HEK293T (cell line): ENCODE measurements around the gene FLT4.
"Not testable (repeated sequence)": the region's sequence is repeated elsewhere in the genome, so short reads cannot be mapped to it uniquely, and the experiment has no call there.

Experiments used
- CTCF ChIA-PET: fragments of 350-600 bp; formaldehyde crosslinking; extraction: SDS; loops from one replicate; lab custom pipeline; 2021; ENCODE audit warnings: antibody characterized with exemption, inconsistent platforms; lab: Yijun Ruan, JAX
- POLR2A ChIA-PET: fragments of 350-600 bp; formaldehyde crosslinking; extraction: SDS; loops from one replicate; lab custom pipeline; 2020; ENCODE audit warnings: antibody characterized with exemption, inconsistent platforms; lab: Yijun Ruan, JAX
- DNase-seq: peaks from one replicate; pipeline ENCODE4 v3.0.0; 2012; ENCODE audit warnings: mixed read lengths; ENCODE audit errors: extremely low spot score
- ARNT ChIP-seq: fragments of 450-650 bp; IDR thresholded peaks from 2 replicates; pipeline ENCODE4 v1.6.1; 2017; ENCODE audit warnings: mild to moderate bottlenecking
- BHLHE40 ChIP-seq: fragments of 450-650 bp; IDR thresholded peaks from 2 replicates; pipeline ENCODE4 v1.6.1; 2016; ENCODE audit warnings: mild to moderate bottlenecking, moderate library complexity, borderline replicate concordance
- CTBP1 ChIP-seq: fragments of 450-650 bp; IDR thresholded peaks from 2 replicates; pipeline ENCODE4 v1.6.1; 2016; ENCODE audit warnings: borderline replicate concordance
- ELF4 ChIP-seq: fragments of 450-650 bp; IDR thresholded peaks from 2 replicates; pipeline ENCODE4 v1.6.1; 2017; ENCODE audit warnings: antibody characterized with exemption
- FOXA1 ChIP-seq: fragments of 450-650 bp; IDR thresholded peaks from 2 replicates; pipeline ENCODE4 v1.6.1; 2016; ENCODE audit warnings: mild to moderate bottlenecking
- FOXK2 ChIP-seq: fragments of 450-650 bp; IDR thresholded peaks from 2 replicates; pipeline ENCODE4 v1.6.1; 2016; ENCODE audit warnings: mild to moderate bottlenecking
- FOXM1 ChIP-seq: fragments of 450-650 bp; IDR thresholded peaks from 2 replicates; pipeline ENCODE4 v1.6.1; 2017; ENCODE audit warnings: mild to moderate bottlenecking, borderline replicate concordance
- HDGF ChIP-seq: fragments of 450-650 bp; IDR thresholded peaks from 2 replicates; pipeline ENCODE4 v1.6.1; 2017; ENCODE audit warnings: antibody characterized with exemption, borderline replicate concordance
- L3MBTL2 ChIP-seq: fragments of 450-650 bp; conservative IDR thresholded peaks from 2 replicates; pipeline ENCODE4 v1.6.1; 2016; ENCODE audit warnings: mild to moderate bottlenecking
- LEF1 ChIP-seq: fragments of 450-650 bp; IDR thresholded peaks from 2 replicates; pipeline ENCODE4 v1.6.1; 2017; ENCODE audit warnings: mild to moderate bottlenecking, borderline replicate concordance
- NFRKB ChIP-seq: fragments of 450-650 bp; IDR thresholded peaks from 2 replicates; pipeline ENCODE4 v1.6.1; 2016; ENCODE audit warnings: mild to moderate bottlenecking, moderate library complexity
- SP1 ChIP-seq: fragments of 450-650 bp; IDR thresholded peaks from 2 replicates; pipeline ENCODE4 v1.6.1; 2017
- SUZ12 ChIP-seq: fragments of 450-650 bp; IDR thresholded peaks from 2 replicates; pipeline ENCODE4 v1.6.1; 2016; ENCODE audit warnings: mild to moderate bottlenecking
- TARDBP ChIP-seq: fragments of 450-650 bp; IDR thresholded peaks from 2 replicates; pipeline ENCODE4 v1.6.1; 2016
- ZNF384 ChIP-seq: fragments of 450-650 bp; IDR thresholded peaks from 2 replicates; pipeline ENCODE4 v1.6.1; 2016
- TF ChIP-seq, protein P1 (sequence below): fragments of 450-650 bp; IDR thresholded peaks from 2 replicates; pipeline ENCODE4 v1.6.1; 2016

Gene FLT4

GRCh38 chr5:180670157-180670556 lies 20.8 kb upstream of the FLT4 start:
- no peak for DNase-seq
- ChIA-PET CTCF (no interaction called here), POLR2A (no interaction called here)
- TF ChIP-seq TARDBP (no peak), HDGF (no peak), CTBP1 (no peak), BHLHE40 (no peak), FOXK2 (no peak), LEF1 (no peak), FOXM1 (no peak), NFRKB (no peak), ZNF384 (no peak), SP1 (no peak), FOXA1 (no peak), ARNT (no peak), L3MBTL2 (no peak), SUZ12 (no peak), ELF4 (no peak)
- TF ChIP-seq, protein P1, sequence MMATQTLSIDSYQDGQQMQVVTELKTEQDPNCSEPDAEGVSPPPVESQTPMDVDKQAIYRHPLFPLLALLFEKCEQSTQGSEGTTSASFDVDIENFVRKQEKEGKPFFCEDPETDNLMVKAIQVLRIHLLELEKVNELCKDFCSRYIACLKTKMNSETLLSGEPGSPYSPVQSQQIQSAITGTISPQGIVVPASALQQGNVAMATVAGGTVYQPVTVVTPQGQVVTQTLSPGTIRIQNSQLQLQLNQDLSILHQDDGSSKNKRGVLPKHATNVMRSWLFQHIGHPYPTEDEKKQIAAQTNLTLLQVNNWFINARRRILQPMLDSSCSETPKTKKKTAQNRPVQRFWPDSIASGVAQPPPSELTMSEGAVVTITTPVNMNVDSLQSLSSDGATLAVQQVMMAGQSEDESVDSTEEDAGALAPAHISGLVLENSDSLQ, result no peak

DNA sequence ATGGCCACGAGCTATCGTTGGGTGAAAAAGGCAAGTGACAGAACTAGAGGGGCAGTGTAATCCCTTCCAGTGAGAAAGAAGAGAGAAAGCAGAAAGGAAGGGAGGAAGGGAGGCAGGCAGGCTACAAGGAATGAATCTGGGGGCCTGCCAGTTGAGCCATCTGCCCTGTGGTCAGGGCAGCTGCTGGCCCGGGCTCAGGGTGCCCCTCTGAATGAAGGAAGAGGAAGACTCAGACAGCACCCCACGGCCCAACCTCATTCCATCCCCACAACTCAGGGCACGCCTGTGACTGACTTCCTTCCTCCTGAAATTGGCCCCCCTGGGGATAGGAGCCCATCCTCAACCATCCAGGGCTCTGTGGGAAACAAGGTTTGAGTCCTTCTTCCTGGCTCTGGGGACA lies 20.3 kb upstream of the FLT4 start:
- DNase-seq, result no peak
- no peak for TF ChIP-seq BHLHE40
- no peak for TF ChIP-seq TARDBP
- TF ChIP-seq, protein P1, result no peak
- no peak for TF ChIP-seq SP1
- no peak for TF ChIP-seq ZNF384
- TF ChIP-seq SUZ12, result no peak
- POLR2A ChIA-PET, result no interaction called here
- CTCF ChIA-PET, result no interaction called here

DNA sequence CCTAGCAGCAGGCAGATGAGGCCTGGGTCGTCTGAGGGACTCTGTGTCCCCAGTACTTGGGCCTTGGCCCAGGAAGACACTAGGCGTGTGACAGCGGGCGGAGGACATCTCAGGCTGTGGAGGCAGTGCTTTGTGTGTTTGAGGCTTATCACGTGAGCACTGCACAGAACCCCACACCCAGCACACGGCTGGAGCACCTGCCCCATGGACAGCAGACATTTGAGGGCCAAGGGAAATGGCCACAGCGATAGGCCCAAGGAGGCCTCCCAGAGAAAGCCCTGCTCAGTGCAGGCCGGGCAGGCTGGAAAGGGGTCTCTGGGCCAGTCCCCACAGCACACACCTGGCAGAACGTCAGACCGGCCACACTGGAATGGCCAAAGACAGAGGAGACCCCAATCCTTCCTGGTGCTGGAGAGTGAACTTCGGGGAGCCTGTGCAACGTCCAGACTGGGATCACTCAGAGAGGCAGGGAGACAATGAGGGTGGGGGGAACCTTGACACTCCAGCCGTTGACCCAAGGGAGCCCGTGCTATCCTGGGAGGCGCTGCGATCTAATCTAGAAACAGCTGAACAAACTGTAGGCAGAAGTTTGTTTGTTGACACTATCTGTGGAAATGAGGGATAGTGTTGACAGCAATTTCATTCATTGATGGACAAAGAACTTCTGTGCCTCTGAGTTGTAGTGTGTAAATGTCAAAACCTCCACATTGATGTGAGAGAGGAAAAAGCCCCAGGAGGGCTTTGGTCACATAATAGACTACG lies 19.6 kb upstream of the FLT4 start:
- CTCF ChIA-PET, result no interaction called here
- POLR2A ChIA-PET, result no interaction called here
- TF ChIP-seq ARNT (no peak), L3MBTL2 (no peak)
- no peak for DNase-seq

- TF ChIP-seq LEF1 (no peak), ZNF384 (no peak)
- ChIA-PET CTCF (no interaction called here), POLR2A (no interaction called here)
- no peak for DNase-seq
These were observed 17.4 kb upstream of the FLT4 start for GRCh38 chr5:180666812-180667211.

DNA sequence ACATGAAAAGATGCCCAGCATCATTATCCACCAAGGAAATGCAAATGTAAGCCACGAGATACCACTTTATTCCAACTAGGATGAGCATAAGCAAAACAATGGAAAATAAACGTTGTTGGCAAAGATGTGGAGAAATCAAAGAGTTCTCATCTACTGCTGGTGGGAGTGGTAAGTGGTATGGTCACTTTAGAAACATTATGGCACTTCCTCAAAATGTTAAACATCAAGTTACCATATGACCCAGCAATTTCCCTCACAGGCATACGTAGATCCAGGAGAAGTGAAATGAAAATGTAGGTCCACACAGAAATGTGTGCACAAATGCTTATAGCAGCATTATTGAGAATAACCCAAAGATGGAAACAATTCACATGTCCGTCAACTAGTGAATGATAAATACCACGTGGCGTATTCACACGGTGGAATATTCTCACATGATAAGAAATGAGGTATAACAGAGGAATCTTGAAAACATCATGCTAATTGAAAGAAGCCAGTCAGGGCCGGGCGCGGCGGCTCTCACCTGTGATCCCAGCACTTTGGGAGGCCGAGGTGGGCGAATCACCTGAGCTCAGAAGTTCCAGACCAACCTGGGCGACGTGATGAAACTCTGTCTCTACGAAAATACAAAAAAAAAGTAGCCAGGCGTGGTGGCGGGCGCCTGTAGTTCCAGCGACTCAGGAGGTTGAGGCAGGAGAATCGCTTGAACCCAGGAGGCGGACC lies 16.4 kb upstream of the FLT4 start:
- TF ChIP-seq CTBP1 (no peak), BHLHE40 (no peak), ELF4 (no peak), ARNT (no peak), SP1 (no peak), ZNF384 (no peak), TARDBP (no peak), FOXM1 (no peak), L3MBTL2 (no peak)
- DNase-seq, result no peak
- ChIA-PET POLR2A (no interaction called here), CTCF (no interaction called here)

- DNase-seq, result no peak
- POLR2A ChIA-PET, result no interaction called here
- CTCF ChIA-PET, result no interaction called here
- TF ChIP-seq ZNF384 (no peak), LEF1 (no peak), FOXA1 (no peak), ARNT (no peak), TARDBP (no peak), ELF4 (no peak)
These were observed 9.6 kb upstream of the FLT4 start for GRCh38 chr5:180658774-180659564.

DNA sequence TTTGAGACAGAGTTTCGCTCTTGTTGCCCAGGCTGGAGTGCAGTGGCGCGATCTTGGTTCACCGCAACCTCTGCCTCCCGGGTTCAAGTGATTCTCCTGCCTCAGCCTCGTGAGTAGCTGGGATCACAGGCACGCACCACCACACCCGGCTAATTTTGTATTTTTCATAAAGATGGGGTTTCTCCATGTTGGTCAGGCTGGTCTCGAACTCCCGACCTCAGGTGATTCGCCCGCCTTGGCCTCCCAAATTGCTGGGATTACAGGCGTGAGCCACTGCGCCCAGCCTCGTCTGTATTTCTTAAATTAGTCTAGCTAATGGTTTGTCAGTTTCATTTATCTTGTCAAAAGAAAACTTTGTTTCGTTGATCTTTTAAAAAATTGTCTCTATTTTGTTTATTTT lies 5.8 kb upstream of the FLT4 start:
- CTCF ChIA-PET, POLR2A ChIA-PET: not testable (repeated sequence)

More for the DNA sequence above, 5.8 kb upstream of the FLT4 start:
- DNase-seq, result not testable (repeated sequence)
